Measurements from ENCODE around the gene HDAC4.
"Not testable (repeated sequence)": the region's sequence is repeated elsewhere in the genome, so short reads cannot be mapped to it uniquely, and the experiment has no call there.

The HDAC4 gene

GRCh38 chr2:239078128-239078924, 322.5 kb downstream of the HDAC4 start:
- Mint-ChIP-seq H3K9me3 (no peaks in the 10 kb centered on the region), H3K27me3 (no peaks in the 10 kb centered on the region), H3K4me1 (no peaks in the 10 kb centered on the region), H3K4me3 (no peak overlapping the region), H3K27ac (peak overlapping the region in 1 of 2 donors; percentile 7)
- ATAC-seq, result no peak
- no peak for DNase-seq

- Mint-ChIP-seq H3K4me1 (no peaks in the 10 kb centered on the region), H3K9me3 (no peaks in the 10 kb centered on the region), H3K4me3 (no peak overlapping the region), H3K27ac (no peak overlapping the region), H3K27me3 (no peaks in the 10 kb centered on the region)
- DNase-seq (no peak), ATAC-seq (no peak)
These were observed 323.6 kb downstream of the HDAC4 start for GRCh38 chr2:239077260-239077659.

DNA sequence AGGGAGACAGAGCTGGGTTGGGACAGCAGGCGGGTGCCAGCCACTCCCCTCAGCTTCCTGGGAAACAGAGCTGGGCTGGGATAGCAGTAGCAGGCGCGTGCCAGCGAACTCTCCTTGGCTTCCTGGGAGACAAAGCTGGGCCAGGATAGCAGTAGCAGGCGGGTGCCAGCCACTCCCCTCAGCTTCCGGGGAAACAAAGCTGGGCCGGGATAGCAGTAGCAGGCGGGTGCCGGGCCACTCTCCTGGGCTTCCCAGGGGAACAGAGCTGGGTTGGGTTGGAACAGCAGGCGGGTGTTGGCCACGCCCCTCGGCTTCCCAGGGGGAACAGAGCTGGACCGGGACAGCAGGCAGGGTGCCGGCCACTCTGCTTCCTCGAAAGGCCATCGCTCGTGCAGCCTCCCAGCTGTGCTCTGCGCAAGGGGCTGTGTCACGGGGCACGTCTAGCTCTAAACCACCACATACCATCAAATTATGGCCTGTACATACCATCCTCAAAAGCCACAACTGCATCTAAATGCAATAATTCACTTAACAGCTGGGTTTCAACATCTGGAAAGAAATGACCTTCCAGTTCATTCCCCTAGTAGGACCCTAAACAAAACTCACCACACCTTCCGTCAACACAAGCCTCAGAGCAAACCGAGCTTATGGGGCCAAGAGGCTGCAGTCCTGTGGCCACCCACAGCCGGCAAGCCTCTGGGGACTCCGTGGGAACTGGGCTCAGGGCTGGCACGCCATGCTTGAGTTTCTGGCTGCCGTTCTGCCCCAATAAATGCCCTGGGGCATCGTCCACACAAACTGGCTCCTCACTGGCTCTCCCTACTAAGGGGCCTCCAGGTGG, 324.7 kb downstream of the HDAC4 start:
- H3K27ac Mint-ChIP-seq, result peak overlapping the region in 1 of 2 donors; percentile 12
- no peak overlapping the region for H3K4me3 Mint-ChIP-seq

GRCh38 chr2:239073745-239074530, 326.9 kb downstream of the HDAC4 start:
- H3K27me3 Mint-ChIP-seq, result no peaks in the 10 kb centered on the region
- no peak overlapping the region for H3K4me3 Mint-ChIP-seq
- H3K27ac Mint-ChIP-seq, result peak overlapping the region in 1 of 2 donors; percentile 71
- ATAC-seq, result no peak
- no peak for DNase-seq
- no peaks in the 10 kb centered on the region for H3K9me3 Mint-ChIP-seq
- peaks cover 4% of the 10 kb centered on the region for H3K4me1 Mint-ChIP-seq

More for the DNA sequence above, 324.7 kb downstream of the HDAC4 start:
- DNase-seq (no peak), ATAC-seq (no peak)
- Mint-ChIP-seq H3K4me1 (no peaks in the 10 kb centered on the region), H3K9me3 (no peaks in the 10 kb centered on the region), H3K27me3 (no peaks in the 10 kb centered on the region)

- H3K4me1 Mint-ChIP-seq, result peaks cover 4% of the 10 kb centered on the region
- peak overlapping the region in 1 of 2 donors; percentile 71 for H3K27ac Mint-ChIP-seq
- no peaks in the 10 kb centered on the region for H3K27me3 Mint-ChIP-seq
- H3K4me3 Mint-ChIP-seq, result no peak overlapping the region
- no peaks in the 10 kb centered on the region for H3K9me3 Mint-ChIP-seq
- no peak for ATAC-seq
- no peak for DNase-seq
These were observed 327.6 kb downstream of the HDAC4 start for GRCh38 chr2:239073270-239073669.

GRCh38 chr2:239072786-239073185, 328.0 kb downstream of the HDAC4 start:
- no peaks in the 10 kb centered on the region for H3K9me3 Mint-ChIP-seq
- no peak overlapping the region for H3K27ac Mint-ChIP-seq
- ATAC-seq, result no peak
- peaks cover 4% of the 10 kb centered on the region for H3K4me1 Mint-ChIP-seq
- DNase-seq, result no peak
- H3K27me3 Mint-ChIP-seq, result no peaks in the 10 kb centered on the region
- no peak overlapping the region for H3K4me3 Mint-ChIP-seq

- Mint-ChIP-seq H3K27ac (no peak overlapping the region), H3K9me3 (no peaks in the 10 kb centered on the region), H3K4me1 (peaks cover 4% of the 10 kb centered on the region), H3K4me3 (no peak overlapping the region), H3K27me3 (no peaks in the 10 kb centered on the region)
- ATAC-seq (no peak), DNase-seq (no peak)
These were observed 330.4 kb downstream of the HDAC4 start for GRCh38 chr2:239070466-239070865.

DNA sequence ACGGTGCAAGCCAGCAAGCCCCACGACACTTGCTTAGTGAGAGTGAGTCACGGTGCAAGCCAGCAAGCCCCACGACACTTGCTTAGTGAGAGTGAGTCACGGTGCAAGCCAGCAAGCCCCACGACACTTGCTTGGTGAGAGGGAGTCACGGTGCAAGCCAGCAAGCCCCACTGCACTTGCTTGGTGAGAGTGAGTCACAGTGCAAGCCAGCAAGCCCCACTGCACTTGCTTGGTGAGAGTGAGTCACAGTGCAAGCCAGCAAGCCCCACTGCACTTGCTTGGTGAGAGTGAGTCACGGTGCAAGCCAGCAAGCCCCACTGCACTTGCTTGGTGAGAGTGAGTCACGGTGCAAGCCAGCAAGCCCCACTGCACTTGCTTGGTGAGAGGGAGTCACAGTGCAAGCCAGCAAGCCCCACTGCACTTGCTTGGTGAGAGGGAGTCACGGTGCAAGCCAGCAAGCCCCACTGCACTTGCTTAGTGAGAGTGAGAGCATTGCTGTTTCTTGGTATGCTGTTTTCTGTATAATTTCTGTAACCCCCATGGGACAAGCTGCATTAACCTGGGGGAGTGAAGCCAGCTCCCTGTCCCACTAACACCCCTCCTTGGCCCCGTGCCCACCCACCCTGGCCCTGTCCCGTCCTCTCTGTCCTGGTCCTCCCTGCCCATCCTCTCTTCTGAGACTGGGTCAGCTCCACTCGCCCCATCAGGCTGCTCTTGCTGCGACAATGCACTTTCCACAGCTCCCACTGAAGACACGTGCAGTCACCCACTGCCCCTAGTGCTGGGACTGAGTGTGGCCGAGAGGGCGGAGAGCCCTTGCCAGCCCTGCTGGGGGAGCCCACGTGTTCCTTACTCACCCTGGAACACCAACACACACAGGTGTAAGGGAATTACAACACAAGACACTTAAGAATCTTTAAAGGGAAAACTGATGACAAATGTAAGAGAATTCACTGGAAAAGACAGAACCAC, 331.2 kb downstream of the HDAC4 start:
- DNase-seq, result peak in 1 of 2 donors; percentile 15
- ATAC-seq, result not testable (repeated sequence)
- H3K27ac Mint-ChIP-seq, result peak overlapping the region in 1 of 2 donors; percentile 32

GRCh38 chr2:239068411-239068810, 332.4 kb downstream of the HDAC4 start:
- no peak for ATAC-seq
- Mint-ChIP-seq H3K4me1 (peaks cover 4% of the 10 kb centered on the region), H3K4me3 (no peak overlapping the region), H3K27me3 (no peaks in the 10 kb centered on the region), H3K27ac (peak overlapping the region in 1 of 2 donors; percentile 63), H3K9me3 (no peaks in the 10 kb centered on the region)
- DNase-seq, result no peak

More for the DNA sequence above, 331.2 kb downstream of the HDAC4 start:
- not testable (repeated sequence) for H3K4me1 Mint-ChIP-seq, H3K9me3 Mint-ChIP-seq, H3K4me3 Mint-ChIP-seq, H3K27me3 Mint-ChIP-seq

DNA sequence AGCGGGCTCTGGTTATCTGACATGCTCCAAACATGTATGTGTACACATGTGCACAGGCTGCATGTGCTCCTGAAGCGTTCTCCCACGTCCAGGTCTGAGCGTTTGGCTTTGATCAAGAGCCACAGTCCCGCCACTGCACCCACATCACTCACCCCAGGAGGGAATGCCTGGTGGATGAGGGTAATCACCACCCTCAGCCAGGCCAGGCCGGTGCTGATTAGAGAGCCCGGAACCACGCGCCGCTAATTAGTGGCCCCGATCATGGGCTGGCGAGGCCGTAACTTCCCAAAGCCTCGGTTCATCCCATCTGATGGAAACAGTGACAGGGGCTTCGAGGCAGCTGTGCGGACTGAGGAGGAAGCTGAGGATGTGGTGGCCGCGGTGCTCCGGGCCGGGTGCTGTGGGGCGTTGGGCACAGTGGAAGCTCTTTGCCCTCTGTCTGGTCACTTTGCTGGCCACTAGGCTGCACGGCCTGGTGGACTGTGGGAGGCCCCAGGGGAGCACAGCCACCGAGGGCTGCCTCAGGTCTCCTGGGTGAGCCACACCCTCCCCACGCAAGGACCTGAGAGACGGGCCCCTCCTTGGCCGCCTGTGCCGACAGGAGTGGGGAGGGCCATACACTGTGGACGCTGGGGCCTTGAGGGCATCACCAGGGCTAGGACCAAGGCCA, 333.5 kb downstream of the HDAC4 start:
- Mint-ChIP-seq H3K4me1 (peaks cover 4% of the 10 kb centered on the region), H3K27me3 (no peaks in the 10 kb centered on the region), H3K4me3 (no peak overlapping the region), H3K27ac (no peak overlapping the region), H3K9me3 (no peaks in the 10 kb centered on the region)
- ATAC-seq (no peak), DNase-seq (no peak)

GRCh38 chr2:239066597-239066996, 334.2 kb downstream of the HDAC4 start:
- H3K4me3 Mint-ChIP-seq, result no peak overlapping the region
- H3K4me1 Mint-ChIP-seq, result peaks cover 4% of the 10 kb centered on the region
- ATAC-seq, result no peak
- no peaks in the 10 kb centered on the region for H3K9me3 Mint-ChIP-seq
- no peak for DNase-seq
- no peak overlapping the region for H3K27ac Mint-ChIP-seq
- no peaks in the 10 kb centered on the region for H3K27me3 Mint-ChIP-seq

- Mint-ChIP-seq H3K4me3 (no peak overlapping the region), H3K4me1 (peaks cover 4% of the 10 kb centered on the region), H3K27me3 (no peaks in the 10 kb centered on the region), H3K27ac (no peak overlapping the region), H3K9me3 (no peaks in the 10 kb centered on the region)
- DNase-seq, result no peak
- ATAC-seq, result no peak
These were observed 334.9 kb downstream of the HDAC4 start for GRCh38 chr2:239065962-239066361.

DNA sequence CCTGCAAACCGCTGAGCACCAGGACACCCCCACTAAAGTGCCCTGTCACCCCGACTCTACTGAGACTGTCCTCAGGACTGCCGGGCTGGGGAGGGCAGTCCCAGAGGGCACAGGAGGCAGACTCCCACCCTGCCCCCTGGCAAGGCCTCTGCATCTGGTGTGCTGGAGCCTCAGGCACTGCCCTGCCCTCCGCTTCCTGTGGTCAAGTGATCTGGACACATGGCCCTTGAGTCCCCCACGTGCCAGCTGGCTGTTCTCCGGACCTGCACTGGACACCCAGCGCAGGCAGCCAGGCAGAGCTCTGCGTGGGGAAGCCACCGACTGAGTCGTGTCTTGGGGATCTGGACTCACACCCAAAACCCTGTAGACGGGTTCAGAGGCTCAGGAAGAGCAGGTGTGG, 335.3 kb downstream of the HDAC4 start:
- H3K4me1 Mint-ChIP-seq, result peaks cover 4% of the 10 kb centered on the region
- H3K9me3 Mint-ChIP-seq, result no peaks in the 10 kb centered on the region
- H3K27ac Mint-ChIP-seq, result no peak overlapping the region
- ATAC-seq, result no peak
- H3K4me3 Mint-ChIP-seq, result no peak overlapping the region
- DNase-seq, result no peak
- no peaks in the 10 kb centered on the region for H3K27me3 Mint-ChIP-seq

DNA sequence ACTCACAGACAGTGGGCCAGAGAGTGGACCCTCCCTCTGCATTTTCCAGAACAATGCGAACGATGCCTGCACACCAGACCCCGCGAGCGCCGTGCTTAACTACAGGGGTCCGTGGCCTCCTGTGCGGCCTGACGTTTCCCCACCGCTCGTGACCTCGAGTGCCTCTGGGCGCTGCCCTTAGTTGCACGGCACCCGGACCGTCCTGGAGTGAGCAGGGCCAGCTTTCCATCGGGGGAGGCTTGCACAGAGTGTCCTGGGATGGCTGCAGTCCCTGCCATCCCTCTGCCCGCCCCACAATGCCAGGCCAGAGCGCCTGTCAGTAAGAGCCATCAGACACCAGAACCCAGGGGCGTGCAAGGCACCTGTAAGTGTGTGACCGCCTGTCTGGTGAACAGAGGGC, 335.9 kb downstream of the HDAC4 start:
- DNase-seq (no peak), ATAC-seq (no peak)
- H3K27ac Mint-ChIP-seq, result no peak overlapping the region
- H3K4me3 Mint-ChIP-seq, result no peak overlapping the region
- H3K9me3 Mint-ChIP-seq, result no peaks in the 10 kb centered on the region
- peaks cover 2% of the 10 kb centered on the region for H3K4me1 Mint-ChIP-seq
- no peaks in the 10 kb centered on the region for H3K27me3 Mint-ChIP-seq

Data from stimulated activated naive CD8-positive, alpha-beta T cell treated with anti-CD3 and anti-CD28 coated beads, Interleukin-15, amount 100 ng/mL, for 72 hours (primary cell).